Hematopoietic multipotent progenitor cell treated with erythropoietin and hydrocortisone succinate and interleukin-3 and kit ligand, for 8 days (in vitro differentiated cells): ENCODE measurements around the gene SIRT2.
"Not testable (repeated sequence)": the region's sequence is repeated elsewhere in the genome, so short reads cannot be mapped to it uniquely, and the experiment has no call there.

Source experiments
- DNase-seq: peaks from one replicate; pipeline ENCODE4 v3.0.0-alpha.2; 2015

Gene SIRT2

DNA sequence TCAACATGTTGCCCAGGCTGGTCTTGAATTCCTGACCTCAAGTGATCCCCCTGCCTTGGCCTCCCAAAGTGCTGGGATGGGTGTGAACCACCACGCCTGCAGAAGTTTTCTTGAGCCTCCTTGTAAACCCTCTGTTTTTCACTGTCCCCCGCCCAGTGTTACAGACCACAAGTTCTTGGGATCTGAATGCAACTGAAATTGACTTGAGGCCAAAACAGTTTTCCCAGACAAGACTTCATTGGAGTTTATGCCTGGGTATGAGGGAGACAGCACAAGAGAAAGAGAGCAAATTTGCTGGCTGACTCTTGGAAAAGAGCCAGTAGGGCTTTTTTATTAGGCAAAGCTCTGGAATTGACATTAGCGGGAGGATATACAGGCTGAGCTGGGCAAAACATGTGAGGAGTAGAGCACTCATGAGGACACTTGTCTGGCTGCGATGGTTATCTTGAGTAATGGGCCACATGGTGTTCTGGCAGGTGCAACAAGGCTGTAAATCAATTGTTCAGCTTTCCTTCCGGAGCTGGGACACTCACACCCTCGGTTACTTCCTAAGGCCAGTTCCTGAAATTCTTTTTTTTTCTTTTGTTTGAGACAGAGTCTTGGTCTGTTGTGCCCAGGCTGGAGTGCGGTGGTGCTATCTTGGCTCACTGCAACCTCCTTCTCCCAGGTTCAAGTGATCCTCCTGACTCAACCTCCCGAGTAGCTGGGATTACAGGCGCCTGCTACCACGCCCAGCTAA lies 36.9 kb downstream of the SIRT2 start:
- peak; percentile 68 for DNase-seq

DNA sequence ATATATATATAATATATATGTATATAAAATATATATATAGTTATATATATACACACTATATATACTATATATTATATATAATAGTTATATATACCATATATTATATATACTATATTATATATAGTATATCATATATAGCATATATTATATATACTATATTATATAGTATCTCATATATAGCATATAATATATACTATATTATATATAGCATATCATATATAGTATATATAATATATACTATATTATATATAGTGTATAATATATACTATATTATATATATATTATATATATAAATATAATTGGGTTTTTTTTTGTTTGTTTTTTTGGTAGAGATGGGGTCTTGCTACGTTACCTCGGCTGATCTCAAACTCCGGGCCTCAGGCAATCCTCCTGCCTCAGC lies 38.0 kb downstream of the SIRT2 start:
- no peak for DNase-seq

DNA sequence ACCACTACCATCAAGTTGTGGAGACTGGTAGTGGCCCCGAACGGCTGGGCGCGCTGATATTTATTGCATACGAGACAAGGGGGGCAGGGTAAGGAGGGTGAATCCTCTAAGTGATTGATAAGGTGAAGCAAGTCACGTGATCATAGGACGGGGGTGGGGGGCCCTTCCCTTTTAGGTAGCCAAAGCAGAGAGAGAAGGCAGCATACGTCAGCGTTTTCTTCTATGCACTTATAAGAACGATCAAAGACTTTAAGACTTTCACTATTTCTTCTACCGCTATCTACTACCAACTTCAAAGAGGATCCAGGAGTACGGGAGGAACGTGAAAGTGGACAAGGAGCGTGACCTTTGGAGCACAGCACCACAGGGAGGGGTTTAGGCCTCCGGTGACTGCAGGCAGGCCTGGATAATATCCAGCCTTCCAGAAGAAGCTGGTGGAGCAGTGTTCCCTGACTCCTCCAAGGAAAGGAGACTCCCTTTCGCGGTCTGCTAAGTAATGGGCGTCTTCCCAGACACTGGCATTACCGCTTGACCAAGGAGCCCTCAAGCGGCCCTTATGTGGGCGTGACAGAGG lies 39.7 kb downstream of the SIRT2 start:
- DNase-seq = not testable (repeated sequence)

DNA sequence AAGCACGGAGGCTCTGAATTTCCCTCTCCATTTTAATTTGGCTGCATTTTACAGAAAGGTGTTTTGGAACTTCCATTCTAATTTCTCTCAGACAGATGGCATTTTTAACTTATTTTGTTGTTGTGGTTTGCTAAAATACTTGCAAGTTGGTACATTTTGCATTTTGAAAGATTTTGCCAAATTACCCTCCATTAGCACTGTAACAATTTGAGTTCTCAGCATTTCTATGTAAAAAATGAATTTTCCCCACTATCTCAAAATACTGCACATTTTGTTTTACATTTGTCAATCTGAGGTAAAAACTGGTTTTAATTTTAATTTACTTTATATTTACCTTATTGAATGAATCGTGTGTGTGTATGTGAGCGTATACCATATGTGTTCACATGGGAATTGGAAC lies 42.6 kb downstream of the SIRT2 start:
- DNase-seq = no peak

DNA sequence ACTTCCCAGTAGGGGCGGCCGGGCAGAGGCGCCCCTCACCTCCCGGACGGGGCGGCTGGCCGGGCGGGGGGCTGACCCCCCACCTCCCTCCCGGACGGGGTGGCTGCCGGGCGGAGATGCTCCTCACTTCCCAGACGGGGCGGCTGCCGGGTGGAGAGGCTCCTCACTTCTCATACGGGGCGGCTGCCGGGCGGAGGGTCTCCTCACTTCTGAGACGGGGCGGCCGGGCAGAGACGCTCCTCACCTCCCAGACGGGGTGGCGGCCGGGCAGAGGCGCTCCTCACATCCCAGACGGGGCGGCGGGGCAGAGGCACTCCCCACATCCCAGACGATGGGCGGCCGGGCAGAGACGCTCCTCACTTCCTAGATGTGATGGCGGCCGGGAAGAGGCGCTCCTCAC lies 43.7 kb downstream of the SIRT2 start:
- DNase-seq = not testable (repeated sequence)

DNA sequence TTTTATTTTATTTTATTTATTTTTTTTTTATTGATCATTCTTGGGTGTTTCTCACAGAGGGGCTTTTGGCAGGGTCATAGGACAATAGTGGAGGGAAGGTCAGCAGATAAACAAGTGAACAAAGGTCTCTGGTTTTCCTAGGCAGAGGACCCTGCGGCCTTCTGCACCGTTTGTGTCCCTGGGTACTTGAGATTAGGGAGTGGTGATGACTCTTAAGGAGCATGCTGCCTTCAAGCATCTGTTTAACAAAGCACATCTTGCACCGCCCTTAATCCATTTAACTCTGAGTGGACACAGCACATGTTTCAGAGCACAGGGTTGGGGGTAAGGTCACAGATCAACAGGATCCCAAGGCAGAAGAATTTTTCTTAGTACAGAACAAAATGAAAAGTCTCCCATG lies 44.5 kb downstream of the SIRT2 start:
- peak; percentile 59 for DNase-seq

DNA sequence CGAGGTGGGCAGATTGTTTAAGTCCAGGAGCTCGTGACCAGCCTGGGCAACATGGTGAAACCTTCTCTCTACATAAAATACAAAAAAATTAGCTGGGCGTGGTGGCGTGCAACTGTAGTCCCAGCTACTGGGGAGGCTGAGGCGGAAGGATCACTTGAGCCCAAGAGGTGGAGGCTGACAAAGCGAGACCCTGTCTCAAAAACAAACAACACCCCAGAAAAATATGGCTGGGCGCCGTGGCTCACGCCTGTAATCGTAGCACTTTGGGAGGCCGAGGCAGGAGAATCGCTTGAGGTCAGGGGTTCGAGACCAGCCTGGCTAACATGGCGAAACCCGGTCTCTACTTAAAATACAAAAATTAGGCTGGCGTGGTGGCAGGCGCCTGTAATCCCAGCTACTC lies 46.2 kb downstream of the SIRT2 start:
- DNase-seq = no peak

DNA sequence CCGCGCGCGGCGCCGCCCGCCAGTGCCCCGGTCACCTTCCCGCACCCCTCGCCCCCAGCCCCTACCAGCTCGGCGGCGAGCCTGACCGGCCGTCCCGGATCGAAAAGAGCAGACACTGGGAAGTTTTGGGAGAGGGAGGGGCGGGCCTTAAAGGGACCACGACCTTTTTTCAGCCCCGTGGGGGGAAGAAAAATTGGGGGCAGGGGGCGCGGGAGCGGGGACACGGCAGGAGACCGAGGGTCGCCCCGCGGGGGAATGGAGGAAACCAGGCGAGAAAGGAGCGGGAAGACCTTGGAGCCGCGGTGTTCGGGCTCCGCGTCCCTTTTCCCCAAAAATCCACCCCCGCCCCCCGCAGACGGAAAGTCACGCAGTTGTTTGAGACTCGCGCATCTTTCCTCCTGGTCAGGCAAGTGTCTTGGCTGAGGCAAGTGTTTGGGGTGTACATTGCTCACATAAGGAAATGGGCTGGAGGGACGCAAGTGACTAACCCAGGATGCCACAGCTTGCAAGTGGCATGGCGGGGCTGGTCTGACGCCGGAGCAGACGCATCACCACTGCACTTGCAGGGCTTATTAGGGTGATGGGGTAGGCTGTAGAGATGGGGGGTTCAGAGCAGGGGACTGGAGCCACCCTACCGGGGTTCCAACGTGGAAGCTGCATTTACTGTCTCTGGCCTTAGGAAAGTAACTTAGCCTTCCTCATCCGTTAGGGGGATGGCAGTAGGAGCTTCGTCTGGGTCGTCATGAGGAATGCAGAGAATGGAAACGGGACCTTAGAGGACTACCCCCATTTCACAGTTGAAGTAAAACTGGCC lies 47.0 kb downstream of the SIRT2 start:
- peak; percentile 70 for DNase-seq

DNA sequence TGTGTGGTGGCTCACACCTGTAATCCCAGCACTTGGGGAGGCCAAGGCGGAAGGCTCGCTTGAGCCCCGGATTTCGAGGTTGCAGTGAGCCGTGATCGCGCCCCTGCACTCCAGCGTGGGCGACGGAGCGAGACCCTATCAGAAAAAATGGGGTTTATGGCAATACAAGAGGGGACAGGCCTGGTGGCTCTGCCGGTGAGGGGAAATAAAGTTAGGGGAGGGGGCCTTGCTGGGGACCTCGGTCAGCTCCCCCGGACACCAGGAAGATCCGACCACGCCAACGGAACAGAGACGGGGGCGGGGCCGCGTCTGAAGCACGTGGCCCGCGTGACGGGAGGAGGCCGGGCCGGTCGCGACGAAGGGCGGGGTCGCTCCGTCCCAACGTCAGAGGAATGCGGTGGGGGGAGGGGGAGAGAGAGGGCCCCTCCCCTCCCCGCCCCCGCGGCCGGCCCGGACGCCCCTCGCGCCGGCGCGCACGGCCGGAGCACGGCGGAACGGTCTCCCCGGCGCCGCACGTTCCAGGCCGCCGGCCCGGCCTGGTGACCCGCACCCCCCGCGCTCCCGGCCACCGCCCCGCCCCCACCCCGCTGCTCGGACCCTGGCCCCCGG lies 47.7 kb downstream of the SIRT2 start:
- peak; percentile 91 for DNase-seq

DNA sequence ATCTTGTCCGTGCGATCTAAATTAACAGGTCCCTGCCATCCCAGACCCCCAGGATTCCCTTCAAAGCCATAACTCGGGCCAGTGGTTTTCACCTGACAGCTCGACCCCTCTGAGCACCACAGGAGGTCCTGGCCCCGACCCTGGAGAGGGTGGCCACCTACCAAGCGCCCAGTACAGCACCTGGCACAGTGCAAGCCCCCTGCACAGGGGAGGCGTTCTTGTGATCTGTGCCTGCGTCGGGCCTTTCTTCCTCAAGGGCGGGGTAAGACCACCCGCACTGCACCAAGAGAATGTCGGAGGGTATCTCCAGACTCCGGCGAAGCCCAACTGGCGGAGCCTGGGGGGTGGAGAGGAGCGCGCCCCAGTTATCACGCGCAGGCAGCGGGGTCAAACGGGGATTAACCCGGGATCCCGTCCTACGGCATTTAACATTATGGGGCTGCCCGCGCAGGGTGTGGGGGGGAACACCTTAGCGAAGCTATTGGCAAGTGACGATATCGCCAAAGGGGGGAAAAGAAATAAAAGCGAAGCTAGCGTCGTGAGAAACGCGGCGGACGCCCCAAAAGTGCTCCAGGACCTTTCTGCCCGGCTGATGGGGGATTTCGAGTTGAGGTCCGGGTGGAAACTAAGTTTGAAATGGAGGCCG lies 48.3 kb downstream of the SIRT2 start:
- peak; percentile 74 for DNase-seq

DNA sequence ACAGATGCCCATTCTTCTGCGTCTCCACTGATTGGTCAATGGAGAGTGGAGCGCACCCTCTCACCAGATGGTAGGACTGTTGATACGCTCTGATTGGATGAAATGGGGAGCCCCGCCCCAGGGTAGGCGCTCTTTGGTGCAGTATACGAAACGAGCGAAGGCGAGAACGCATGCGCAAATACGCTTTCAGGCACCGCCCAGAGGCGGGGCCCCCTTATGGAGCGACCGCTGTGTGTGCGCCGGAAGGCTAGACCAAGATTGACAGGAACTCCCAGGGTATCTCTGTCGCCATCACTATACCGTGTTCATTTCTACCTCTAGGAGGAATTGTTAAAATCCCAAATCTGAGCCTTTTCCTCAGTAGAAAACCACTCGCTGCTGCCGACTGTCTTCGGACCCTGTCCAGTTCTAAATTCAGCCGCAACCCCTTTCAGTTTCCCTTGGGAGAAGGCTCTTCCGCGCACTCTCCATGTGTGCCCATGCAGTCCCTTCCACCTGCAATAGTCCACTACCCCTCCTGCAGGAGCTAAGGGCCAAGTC lies 48.9 kb downstream of the SIRT2 start:
- DNase-seq = no peak

DNA sequence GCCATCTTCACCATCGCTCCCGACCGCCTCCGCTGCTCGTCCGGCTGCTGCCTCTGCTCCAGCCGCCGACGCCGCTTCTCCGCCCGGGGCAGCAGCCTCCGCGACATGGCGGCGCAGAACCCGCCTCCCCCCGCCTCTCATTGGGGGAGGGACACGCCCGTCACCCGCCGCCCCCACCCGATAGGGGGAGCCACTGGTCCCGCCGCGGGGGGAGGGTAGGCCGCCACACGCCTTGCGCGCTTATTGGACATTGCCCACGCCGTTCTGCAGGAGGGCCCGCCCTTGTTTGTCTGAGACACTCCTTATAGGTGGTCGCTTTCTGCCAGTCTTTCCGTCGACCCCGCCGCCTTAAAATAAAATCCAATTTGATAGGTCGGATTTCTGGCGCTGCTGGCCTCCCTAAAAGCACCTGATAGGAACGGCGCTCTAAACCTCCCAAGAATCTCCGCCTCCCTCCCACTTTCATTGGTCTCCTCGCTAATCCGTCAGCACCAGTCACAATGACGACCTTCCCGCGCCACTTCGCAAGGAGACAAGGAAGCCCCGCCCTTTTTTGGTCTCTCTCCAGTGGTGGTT lies 49.5 kb downstream of the SIRT2 start, which contains the start of gene HNRNPL:
Gene HNRNPL (minus strand): TSS at position 127 of the 576 bp plus-strand sequence. CDS start 20 bp downstream, at position 107.
- peak; percentile 100 for DNase-seq

DNA sequence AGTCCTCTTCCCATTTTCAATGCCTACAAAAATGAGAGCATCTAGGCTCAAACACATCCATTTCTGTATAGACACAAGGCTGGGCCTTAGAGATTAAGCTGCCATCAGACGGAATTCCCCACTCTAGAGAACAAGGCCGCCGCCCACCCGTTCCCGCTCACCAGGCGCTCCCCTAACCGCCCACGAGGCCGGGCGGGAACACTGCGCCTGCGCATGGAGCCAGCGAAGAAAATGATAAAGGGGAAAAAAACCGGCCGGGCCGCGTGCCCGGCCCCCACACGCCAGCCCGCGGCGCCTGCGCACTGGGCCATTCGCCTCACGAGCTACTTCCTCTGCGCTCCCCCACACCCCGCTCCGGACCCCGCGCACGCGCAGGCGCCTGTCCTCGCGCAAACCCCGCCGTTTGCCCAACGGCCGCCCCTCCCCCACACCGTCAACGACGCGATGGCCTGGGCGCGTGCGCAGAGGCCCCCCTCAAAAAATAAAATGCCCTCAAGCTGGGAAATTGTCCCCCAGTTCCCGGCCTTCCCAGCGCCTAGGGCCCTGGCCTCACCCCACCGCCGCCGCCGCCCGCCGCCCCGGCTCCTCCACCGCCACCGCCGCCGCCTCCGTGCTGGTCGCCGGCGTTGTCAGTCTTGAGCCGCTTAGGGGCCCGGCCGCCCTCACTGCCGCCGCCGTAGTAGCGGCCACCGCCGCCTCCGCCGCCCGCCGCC lies 50.1 kb downstream of the SIRT2 start:
- peak; percentile 98 for DNase-seq

DNA sequence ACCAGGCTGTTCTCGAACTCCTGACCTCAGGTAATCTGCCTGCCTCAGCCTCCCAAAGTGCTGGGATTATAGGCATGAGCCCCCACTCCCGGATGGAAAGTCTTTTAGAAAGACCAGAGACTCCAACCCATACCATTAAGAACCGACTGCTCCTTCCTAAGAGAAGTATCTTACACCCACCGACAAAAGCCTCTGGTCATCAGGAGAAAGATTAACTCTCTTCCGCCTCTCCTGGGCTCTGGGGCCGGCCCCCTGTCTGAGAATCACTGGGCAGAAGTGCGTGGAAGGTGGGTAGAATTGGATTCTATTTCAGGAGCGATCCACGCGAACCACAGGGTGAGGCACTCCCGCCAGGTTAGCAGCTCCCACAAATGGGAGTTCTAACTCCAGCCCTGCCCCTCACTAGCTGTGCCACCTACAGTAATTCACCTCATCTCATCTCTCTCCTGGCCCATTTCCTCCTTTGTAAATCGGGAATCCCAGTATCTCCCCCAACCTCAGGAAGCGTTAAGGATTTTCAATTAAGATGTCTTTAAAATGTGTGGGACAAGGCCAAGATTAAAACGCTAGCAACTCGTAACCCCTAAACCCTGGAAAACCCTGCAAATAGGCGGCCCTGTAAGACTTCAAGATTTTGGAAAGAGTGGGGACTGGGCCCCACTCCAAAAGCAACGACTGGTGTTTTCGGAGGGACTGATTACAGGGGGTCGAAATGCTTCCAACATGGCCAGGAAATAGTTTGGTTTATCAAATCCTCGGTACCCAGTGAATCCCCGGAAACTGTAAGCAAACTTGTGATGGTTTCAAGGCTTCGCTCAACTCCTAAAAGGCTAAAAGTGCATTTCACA lies 50.9 kb downstream of the SIRT2 start:
- no peak for DNase-seq

DNA sequence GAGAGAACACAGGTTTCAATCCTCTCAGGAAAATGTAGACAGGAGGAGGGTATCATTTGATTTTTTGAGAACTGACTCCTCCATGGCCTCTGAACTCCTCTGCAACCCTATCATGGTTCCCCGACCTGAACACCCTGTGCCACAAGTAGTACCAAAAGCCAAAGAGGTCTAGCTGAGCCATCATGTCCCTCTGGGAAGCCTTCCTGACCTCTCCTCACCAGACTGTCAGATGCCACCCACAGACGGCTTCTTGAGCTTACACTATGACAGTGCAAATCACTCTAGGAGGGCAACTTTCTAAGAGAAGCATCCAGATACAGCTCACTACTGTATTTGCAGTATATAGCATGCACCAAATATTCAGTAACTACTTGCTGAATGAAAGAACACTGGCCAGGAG lies 53.3 kb downstream of the SIRT2 start:
- no peak for DNase-seq

DNA sequence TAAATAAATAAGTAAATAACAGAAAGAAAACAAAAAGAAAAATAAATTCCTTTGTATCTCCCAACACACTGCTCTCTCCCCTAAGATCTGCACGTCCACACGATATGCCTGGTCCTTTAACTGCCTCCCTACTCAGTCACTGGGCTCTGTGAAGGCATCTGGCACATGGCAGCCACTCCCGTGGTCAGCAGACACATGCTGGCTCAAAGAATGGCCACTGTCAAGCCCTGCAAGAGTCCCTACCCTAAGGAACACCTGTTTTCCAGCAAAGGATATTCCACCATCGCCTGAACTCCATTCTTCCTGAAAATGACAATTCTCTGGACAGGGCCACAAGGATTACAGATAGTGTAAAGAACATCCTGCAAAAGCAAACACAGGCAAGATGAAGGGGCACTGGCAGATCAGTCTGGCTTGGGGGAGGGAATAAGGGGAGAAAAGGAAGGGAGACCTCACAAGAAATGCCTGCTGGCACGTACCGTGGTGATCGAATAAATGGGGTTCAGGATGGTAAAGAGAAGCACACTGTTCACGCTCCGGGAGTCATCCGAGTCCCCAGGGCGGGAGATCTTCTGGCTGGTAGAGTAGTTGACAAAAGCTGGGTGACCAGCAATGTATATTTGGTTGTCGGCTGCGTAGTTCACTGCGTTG lies 53.9 kb downstream of the SIRT2 start:
- no peak for DNase-seq

DNA sequence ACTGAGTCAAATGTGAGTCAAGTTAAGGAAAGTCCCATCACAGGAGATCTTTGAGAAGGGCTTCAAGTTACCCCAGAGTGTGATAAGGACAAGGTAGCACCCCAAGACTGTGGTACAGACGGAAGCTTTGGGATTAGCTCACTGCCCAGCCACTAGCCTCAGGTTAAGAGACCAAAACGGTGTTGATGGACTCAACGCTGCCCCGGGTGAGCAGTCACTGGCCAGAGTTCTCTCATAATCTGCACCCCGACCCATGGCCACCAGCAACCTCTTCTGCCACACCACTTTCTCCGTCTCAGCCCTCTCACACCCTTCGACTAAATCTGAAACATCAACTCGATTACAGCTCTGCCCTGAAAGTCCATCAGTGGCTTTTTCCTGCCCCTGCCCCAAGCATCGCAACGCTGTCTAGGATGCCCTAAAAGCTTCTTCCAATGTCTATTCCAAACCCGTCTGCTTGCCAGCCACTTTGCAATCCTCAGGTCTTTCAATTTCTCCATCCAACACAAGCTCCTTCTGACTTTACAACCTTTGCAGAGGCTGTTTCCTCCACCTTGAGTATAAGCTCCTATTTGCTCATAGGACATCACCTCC lies 55.2 kb downstream of the SIRT2 start:
- no peak for DNase-seq

DNA sequence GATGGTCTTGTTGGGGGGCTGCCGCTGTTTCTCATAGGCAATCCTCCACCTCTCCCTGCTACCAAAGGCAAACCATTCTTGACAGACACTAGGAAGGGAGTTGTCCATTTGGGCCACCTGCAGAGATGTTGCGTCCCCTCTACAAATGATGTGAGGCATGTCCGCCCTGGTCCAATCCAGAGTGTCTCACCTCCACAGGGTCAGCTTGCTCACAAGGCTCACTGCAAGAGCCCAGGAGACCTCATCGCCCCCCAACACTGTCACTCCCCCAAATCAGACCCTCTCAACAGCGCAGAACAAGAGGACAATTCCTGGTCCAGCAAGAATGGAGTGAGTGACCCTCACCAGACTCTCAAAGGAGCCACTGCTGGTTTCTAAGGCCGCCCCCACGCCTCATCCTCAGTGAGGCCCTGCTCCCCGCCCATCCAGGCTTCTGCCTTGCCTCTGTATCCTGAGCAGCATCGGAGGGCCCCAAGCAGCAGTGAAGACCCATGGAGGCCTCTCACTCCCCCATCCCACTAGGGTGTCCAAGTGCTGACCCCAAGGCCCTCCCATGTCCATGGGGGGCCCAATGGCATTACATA lies 56.2 kb downstream of the SIRT2 start:
- no peak for DNase-seq
